Middle frontal gyrus (tissue), 1 donor: ENCODE data around the gene CELF3.
"Not testable (repeated sequence)": the region's sequence is repeated elsewhere in the genome, so short reads cannot be mapped to it uniquely, and the experiment has no call there.

Experiments
- DNase-seq: peaks from one replicate; pipeline ENCODE4 v3.0.0-alpha.2; 2015; ENCODE audit warnings: low spot score; ENCODE audit errors: extremely low spot score

The CELF3 gene

DNA sequence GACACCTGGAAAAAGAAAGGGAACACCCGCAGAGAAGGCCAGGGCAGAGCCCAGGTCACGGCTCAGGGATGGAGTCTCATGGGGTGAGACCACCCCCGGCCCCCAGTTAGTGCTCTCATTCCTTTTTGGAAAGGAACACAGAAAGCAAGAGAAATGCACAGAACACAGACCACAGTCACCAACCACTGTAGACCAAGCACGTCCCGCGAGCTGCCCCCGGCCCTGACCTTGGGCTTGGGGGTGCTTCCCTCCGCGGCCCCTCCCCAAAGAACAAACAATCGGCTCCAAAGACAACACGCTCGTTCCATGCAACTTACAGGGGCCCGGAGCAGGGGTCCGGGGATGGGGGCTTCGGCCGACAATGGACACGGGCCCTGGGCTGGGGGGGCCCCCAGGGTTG is 12.8 kb downstream of the CELF3 start:
- no peak for DNase-seq

- no peak for DNase-seq
Measured at GRCh38 chr1:151702936-151703335, 13.7 kb downstream of the CELF3 start.

GRCh38 chr1:151701515-151701914 is 15.1 kb downstream of the CELF3 start:
- no peak for DNase-seq

- peak; percentile 54 for DNase-seq
Measured at GRCh38 chr1:151693057-151693651, 23.4 kb downstream of the CELF3 start.

DNA sequence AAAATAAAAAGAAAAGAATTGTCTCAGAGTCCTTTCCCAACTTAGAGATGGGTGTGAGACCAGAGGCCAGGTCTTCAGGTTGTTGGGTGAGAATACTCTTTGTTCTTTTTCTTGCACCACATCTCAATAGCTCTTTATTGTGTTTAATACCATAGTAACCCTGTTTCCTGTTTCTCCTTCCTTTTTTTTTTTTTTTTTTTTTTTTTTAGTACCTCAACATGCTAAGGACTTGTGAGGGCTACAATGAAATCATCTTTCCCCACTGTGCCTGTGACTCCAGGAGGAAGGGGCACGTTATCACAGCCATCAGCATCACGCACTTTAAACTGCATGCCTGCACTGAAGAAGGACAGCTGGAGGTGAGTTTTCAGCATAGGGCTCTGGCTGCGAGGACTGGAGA is 24.4 kb downstream of the CELF3 start:
- DNase-seq: no peak

GRCh38 chr1:151689494-151689893 is 27.1 kb downstream of the CELF3 start:
- DNase-seq: no peak

DNA sequence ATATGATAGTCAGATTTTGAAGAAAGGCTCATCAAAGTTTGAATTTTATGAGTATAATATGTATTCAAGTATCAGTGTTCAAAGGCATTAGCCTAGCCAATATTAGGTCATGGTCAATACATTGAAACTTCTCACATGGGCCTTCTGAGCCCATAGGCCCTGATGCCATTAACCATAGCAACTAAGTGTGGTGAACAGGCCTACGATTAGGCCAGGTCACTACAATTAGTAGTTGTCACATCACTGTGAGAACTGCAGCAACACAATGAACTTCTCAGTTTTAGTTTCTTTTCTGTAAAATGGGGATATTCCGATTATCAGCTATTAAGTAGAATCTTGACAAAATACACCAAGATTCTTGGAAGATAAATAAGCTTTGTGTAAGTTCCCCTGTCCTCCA is 30.0 kb downstream of the CELF3 start:
- DNase-seq: no peak

DNA sequence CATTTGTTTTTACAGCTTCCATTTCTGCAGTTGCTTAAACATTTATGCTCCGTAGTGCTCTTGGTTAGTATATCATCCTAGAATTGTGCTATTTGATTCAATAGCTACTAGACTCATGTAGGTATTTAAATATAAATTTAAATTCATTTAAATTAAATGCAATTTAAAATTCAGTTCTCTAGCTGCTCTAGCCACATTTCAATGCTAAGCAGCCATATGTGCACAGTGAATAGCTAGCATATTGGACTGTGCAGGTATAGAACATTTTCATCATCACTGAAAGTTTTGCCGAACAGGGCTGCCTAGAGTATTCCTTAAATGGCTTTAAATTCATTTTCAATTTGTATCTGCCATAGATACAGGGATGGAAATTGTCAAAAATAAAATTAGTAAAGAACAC is 32.5 kb downstream of the CELF3 start:
- DNase-seq: no peak

DNA sequence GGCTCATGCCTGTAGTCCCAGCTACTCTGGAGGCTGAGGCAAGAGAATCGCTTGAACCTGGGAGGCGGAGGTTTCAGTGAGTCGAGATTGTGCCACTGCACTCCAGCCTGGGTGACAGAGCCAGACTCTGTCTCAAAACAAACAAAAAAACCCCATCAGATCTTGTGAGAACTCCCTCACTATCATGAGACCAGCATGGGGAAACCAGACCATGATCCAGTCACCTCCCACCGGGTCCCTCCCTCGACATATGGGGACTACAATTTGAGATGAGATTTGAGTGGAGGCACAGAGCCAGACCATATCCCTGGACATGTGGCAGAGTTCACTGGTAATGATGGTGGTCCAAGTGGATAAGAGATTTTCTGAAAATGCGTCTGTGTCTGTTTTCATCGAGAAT is 33.7 kb downstream of the CELF3 start:
- DNase-seq: not testable (repeated sequence)

- no peak for DNase-seq
Measured at GRCh38 chr1:151681923-151682322, 34.7 kb downstream of the CELF3 start.

- DNase-seq: no peak
Measured at GRCh38 chr1:151680826-151681225, 35.8 kb downstream of the CELF3 start.

DNA sequence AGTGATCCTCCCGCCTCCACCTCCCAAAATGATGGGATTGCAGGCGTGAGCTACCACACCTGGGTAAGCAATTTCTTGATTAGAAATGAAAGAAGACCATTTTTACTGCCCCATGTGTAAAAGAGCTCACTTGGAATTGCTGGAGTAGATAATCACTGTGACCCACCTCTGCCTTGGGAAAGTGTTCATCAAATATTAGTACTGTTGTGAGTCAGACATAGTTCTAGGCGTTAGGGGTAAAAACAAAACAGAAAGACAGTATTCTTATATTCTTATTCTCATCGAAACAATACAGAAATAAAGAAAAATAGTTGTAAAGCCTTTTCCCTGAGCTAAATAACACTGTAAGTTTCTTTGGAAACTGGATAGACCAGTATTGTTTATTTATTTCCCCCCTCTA is 36.2 kb downstream of the CELF3 start:
- DNase-seq: no peak

DNA sequence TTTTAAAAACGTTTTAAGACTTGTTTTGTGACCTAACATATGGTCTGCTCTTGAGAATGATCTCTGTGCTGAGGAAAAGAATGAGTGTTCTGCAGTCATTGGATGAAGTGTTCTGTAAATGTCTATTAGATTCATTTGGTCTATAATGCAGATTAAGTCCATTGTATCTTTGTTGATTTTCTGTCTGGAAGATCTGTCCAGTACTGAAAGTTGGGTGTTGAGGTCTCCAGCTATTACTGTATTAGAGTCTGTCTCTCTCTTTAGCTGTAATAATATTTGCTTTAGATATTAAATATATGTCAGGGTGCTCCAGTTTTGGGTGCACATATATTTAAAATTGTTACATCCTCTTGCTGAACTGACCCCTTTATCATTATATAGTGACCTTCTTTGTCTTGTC is 43.2 kb downstream of the CELF3 start:
- DNase-seq: no peak

- DNase-seq: not testable (repeated sequence)
Measured at GRCh38 chr1:151670036-151670675, 46.4 kb downstream of the CELF3 start.

GRCh38 chr1:151668090-151668489 is 48.5 kb downstream of the CELF3 start:
- DNase-seq: no peak

DNA sequence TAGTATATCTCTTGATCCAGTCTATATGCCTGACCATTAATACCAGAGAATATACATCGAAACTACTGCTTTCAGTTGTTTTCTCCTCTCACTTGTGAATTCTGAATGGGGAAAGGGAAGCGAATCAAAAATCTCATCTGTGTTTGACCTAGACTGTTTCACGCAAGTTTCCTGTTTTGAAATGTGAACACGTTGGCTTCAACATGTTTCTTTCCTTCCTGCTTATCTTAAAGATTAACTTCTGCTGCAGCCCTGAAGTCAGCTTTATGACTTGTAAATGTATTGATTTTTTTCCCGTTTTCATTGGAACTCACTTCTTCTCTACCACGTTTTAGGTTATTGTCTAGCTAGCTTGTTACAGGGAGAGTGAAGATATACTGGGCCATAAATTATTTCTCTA is 54.9 kb downstream of the CELF3 start:
- DNase-seq: no peak

DNA sequence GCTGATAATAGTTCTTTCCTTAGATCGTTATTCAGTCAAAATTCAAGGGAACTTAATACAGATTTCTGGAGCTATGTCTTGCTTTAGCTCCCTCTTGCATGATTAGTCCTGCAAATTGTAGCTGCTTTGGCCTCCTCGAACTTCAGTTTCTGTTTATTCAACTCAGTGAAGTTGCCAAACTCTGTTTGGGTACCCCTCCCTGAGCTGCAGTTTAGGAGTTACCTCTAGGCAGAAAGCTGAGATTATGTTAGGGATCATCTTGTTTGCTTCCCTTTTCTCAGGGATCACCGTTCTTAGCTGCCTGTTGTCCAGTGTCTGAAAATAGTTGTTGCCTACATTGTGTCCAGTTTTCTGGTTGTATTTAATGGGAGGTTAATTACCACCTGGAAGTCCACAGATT is 61.2 kb downstream of the CELF3 start:
- DNase-seq: no peak

DNA sequence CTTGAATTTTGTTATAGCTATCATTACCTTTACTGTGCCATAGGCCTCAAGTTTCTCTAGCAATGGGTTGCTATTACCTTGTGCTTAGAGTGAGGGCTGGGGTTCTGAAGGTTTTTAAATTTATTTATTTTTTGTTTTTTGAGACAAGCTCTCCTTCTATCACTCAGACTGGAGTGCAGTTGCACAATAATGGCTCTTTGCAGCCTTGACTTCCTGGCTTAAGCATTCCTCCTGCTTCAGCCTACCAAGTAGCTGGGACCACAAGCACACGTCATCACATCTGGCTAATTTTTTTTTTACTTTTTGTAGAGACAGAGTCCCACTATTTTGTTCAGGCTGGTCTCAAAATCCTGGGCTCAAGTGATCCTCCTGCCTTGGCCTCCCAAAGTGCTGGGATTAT is 63.2 kb downstream of the CELF3 start:
- no peak for DNase-seq
